K562 (cell line): ENCODE results near the gene MTMR6. TPM values are rescaled to one million over a fixed set of nuclear protein-coding genes. Genes with fewer than 3 reads are reported as not detected.

Source experiments
- AFF1 ChIP-seq, 2 experiments: fragments of 450-650 bp; IDR thresholded peaks; 2 replicates each; pipeline ENCODE4 v1.6.1; 2018; ENCODE audit warnings: mild to moderate bottlenecking in 2 of 2, low read depth in 1 of 2; ENCODE audit not compliant: partially characterized antibody in 2 of 2
- ARHGAP35 ChIP-seq: fragments of 450-650 bp; IDR thresholded peaks from 2 replicates; pipeline ENCODE4 v1.6.1; 2018; ENCODE audit not compliant: partially characterized antibody
- ATF3 ChIP-seq, 2 experiments: fragments of 450-650 bp in 1 of 2; sonication (generic) in 1 of 2; formaldehyde crosslinking in 1 of 2; IDR thresholded peaks in 1 of 2; conservative IDR thresholded peaks in 1 of 2; 2 replicates each; pipeline versions ENCODE4 v1.6.1 to v1.8.1; 2016 to 2023; ENCODE audit warnings: mild to moderate bottlenecking in 2 of 2, moderate library complexity in 2 of 2, inconsistent platforms in 1 of 2, missing genetic modification reagents in 1 of 2
- CC2D1A ChIP-seq: fragments of 450-650 bp; IDR thresholded peaks from 2 replicates; pipeline ENCODE4 v1.6.1; 2017; ENCODE audit warnings: mild to moderate bottlenecking
- DEAF1 ChIP-seq: fragments of 450-650 bp; formaldehyde crosslinking; IDR thresholded peaks from 2 replicates; pipeline ENCODE4 v1.4.0; 2020; ENCODE audit warnings: mild to moderate bottlenecking, moderate library complexity
- KLF1 ChIP-seq: fragments of 450-650 bp; IDR thresholded peaks from 2 replicates; pipeline ENCODE4 v1.6.1; 2016; ENCODE audit warnings: missing genetic modification characterization, missing compliant biosample characterization
- MYC ChIP-seq, 2 experiments: fragments of 250-450 bp in 1 of 2; sonication (Bioruptor Pico) in 1 of 2; IDR thresholded peaks; 2 replicates each; pipeline versions ENCODE4 v1.5.1 to v1.6.1; 2012 to 2021; ENCODE audit warnings: low read depth in 2 of 2, borderline replicate concordance in 1 of 2, improper control_type of control experiment in 1 of 2, low read length in 1 of 2, mild to moderate bottlenecking in 1 of 2, moderate library complexity in 1 of 2
- RUNX1 ChIP-seq: sonication (generic); IDR thresholded peaks from 2 replicates; pipeline ENCODE4 v1.6.1; 2016; ENCODE audit warnings: antibody characterized with exemption, low read depth
- TCF15 ChIP-seq: fragments of 250-450 bp; sonication (Bioruptor Pico); IDR thresholded peaks from 2 replicates; pipeline ENCODE4 v1.8.0; 2022; ENCODE audit warnings: moderate library complexity, mild to moderate bottlenecking, inconsistent platforms
- TFAP4 ChIP-seq: sonication (generic); formaldehyde crosslinking; IDR thresholded peaks from 2 replicates; pipeline ENCODE4 v1.8.0; 2022; ENCODE audit warnings: missing genetic modification reagents, mild to moderate bottlenecking, moderate library complexity, borderline replicate concordance
- ZKSCAN8 ChIP-seq: fragments of 200-800 bp; sonication (Bioruptor generic); IDR thresholded peaks from 2 replicates; pipeline ENCODE4 v1.6.1; 2016; ENCODE audit warnings: missing genetic modification characterization, missing compliant biosample characterization
- ZNF347 ChIP-seq: fragments of 450-650 bp; formaldehyde crosslinking; IDR thresholded peaks from 2 replicates; pipeline ENCODE4 v1.4.0; 2020; ENCODE audit warnings: low read depth, mild to moderate bottlenecking, moderate library complexity
- ZNF449 ChIP-seq: fragments of 250-450 bp; sonication (Bioruptor Pico); IDR thresholded peaks from 2 replicates; pipeline ENCODE4 v1.8.0; 2022; ENCODE audit warnings: moderate library complexity, mild to moderate bottlenecking, inconsistent platforms
- polyA plus RNA-seq, 8 experiments: library from polyadenylated mRNA; depleted of rRNA in 4 of 8; stranded (reverse) in 5 of 8; unstranded in 3 of 8; fragments of >200 nt; fragmentation: Nextera tagmentation in 2 of 8; fragmentation: Illumina TruSeq in 1 of 8; extraction: Ambion mirVana in 2 of 8; extraction: Trizol in 1 of 8; gene quantifications; 2 replicates each; pipeline versions ENCODE4 v1.2.1 to v1.2.3, GENCODE V29; 2011 to 2014; ENCODE audit warnings: inconsistent platforms in 1 of 8, missing spikeins in 1 of 8
- total RNA-seq, 7 experiments: library from RNA; depleted of rRNA in 6 of 7; stranded (reverse); fragments of >200 nt in 6 of 7; fragmentation: Illumina TruSeq in 2 of 7; extraction: Trizol in 2 of 7; gene quantifications; 2 replicates each; pipeline versions ENCODE4 v1.2.1 to v1.2.3, GENCODE V29; 2011 to 2021; ENCODE audit warnings: low replicate concordance in 1 of 7

Gene MTMR6
- total and polyA plus RNA-seq, 9 of the 15 experiments (the other 6 are each of a cell fraction or from before 2014, with no cell fraction given) = 3.9 to 10.8 (median 7.7) TPM

GRCh38 chr13:25301347-25302113 lies 14.2 kb upstream of the MTMR6 start, which contains the start of gene NUP58 (continued):
- TF ChIP-seq TCF15 (CRISPR knock-in tag) (no peak), TFAP4 (CRISPR knock-in tag) (peak; percentile 63), CC2D1A (peak; percentile 81; the same call in 1 of the 2 replicates), DEAF1 (no peak), AFF1 (IDR thresholded peaks at IDR 0.05; ENCODE audit: low read depth in 1 of 2, partially characterized antibody in 2 of 2) (no peak), KLF1 (tag) (0 out of 2 replicates have a peak, but pooled peaks have one; percentile 35), RUNX1 (no peak), ZKSCAN8 (CRISPR knock-in tag) (no peak), ARHGAP35 (no peak), ZNF449 (CRISPR knock-in tag) (no peak), MYC (IDR thresholded peaks at IDR 0.05; ENCODE audit: low read depth, low read length) (peak; percentile 82), MYC (CRISPR knock-in tag; IDR thresholded peaks at IDR 0.05; ENCODE audit: borderline replicate concordance, low read depth) (no peak), ATF3 (IDR thresholded peaks at IDR 0.05) (no peak), ATF3 (CRISPR knock-in tag; conservative IDR thresholded peaks at IDR 0.05) (no peak), ZNF347 (CRISPR knock-in tag) (no peak)
